Hematopoietic multipotent progenitor cell treated with erythropoietin and hydrocortisone succinate and interleukin-3 and kit ligand, for 8 days (in vitro differentiated cells): ENCODE data around the gene DCAF15.
"Not testable (repeated sequence)": the region's sequence is repeated elsewhere in the genome, so short reads cannot be mapped to it uniquely, and the experiment has no call there.

ENCODE experiments used
- DNase-seq: peaks from one replicate; pipeline ENCODE4 v3.0.0-alpha.2; 2015

The DCAF15 gene

DNA sequence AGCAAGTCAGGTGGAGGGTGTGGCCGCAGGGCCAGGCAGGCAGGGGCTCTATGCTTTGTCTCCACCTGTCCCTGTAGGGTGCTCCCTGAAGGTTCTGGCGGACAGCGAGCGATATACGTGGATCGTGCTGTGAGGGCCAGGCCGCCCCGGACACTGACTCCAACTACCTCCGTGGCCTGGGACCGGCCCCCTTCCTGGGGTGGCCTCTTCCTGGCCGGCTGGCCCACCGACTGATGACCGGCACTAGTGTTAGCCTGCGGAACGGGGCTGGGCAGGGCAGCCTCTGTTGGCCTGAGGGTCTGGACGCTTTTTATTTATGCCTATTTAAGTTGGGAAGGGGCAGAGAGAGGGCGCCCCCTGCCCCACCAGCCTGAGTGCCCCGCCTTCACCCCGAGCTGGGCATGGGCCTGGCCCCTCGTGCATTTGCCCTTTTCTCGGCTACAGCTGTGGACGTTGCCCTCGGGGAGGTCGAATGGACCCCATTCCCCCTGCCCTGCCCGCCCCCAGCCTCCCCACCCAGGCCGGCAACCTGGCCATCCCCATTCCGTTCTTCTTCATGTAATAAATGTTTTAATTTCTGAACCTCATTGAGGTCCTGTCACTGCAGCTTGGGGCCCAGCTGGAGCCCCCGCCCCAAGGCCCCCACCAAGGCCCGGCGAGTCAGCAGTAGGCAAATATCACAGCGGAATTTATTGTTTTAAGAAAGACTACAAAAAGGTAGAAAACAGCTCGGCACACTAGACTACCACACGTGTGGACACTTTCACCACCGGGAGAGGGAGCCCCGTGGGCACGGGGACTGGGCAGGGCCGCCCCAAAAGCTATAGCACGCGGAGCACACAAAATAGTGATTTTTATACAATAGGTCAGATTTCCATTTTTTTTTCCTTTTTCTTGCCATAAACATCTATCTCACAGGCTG is 8.8 kb downstream of the DCAF15 start:
- no peak for DNase-seq

DNA sequence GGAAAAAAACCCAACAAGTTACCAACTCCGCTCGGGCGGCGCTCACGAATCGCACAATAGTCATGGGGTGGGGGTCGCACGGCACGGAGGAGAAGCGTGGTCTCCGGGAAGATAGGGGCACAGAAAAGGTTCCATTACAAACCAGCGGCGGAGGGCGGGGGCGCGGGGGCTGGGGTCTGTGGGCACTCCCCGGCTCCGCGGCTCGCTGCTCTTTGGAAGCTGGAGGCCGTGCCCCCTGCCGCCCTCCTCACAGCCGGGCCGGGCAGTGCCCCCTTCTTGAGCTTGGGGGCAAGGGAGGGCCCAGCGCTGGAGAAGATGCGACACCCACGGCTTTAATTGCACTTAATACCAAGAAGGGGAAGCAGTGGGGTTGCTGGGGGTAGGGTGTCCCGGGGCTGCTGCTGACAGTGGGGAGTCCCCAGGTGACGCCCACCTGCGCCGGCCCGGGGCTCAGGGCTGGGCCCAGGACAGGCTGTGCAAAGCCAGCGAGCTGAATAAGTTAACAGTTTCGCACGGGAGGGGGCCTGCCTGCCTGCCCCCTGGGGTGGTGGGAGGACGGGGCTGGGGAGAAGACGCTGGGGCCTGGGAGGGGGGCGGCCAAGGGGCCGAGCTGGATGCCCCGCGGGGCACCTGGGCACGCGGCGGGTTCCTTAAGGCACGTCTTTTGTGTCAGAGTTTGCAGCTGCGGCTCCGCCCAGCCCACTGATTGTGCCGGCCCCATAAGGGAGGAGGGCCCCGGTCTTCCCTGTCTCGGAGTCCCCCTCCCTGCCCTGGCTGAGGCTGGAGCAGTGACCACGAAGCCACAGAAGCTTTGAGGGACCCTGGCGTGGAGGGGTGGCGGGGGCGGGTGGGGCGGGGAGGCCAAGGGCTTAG is 9.8 kb downstream of the DCAF15 start:
- no peak for DNase-seq

- DNase-seq = no peak
Measured at GRCh38 chr19:13962699-13963602, 10.6 kb downstream of the DCAF15 start.

- no peak for DNase-seq
Measured at GRCh38 chr19:13963603-13964105, 11.3 kb downstream of the DCAF15 start.

GRCh38 chr19:13964776-13965175 is 12.5 kb downstream of the DCAF15 start:
- no peak for DNase-seq

GRCh38 chr19:13965377-13965896 is 13.1 kb downstream of the DCAF15 start:
- DNase-seq = no peak

- no peak for DNase-seq
Measured at GRCh38 chr19:13965926-13966683, 13.8 kb downstream of the DCAF15 start.

DNA sequence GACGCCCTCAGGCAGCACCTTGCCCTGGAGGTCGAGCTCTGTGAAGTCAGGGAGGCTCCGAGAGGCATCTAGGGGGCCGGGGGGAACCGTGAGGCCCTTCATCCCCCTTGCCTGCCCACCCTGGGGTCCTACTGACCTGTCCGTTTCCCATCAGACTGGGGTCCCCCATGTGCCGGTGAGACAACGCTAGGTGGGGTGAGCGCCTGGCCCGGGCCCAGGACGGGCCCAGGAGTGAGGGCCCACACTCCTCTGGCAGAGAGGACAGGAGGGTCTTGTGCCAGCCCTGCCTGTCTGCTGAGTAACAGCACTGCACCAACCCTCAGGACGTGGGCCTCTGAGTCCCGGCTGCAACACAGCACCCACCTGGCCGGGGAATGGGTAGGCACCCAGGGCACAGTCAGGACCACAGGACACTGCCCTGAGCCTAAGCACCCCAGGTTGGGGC is 14.4 kb downstream of the DCAF15 start:
- no peak for DNase-seq

DNA sequence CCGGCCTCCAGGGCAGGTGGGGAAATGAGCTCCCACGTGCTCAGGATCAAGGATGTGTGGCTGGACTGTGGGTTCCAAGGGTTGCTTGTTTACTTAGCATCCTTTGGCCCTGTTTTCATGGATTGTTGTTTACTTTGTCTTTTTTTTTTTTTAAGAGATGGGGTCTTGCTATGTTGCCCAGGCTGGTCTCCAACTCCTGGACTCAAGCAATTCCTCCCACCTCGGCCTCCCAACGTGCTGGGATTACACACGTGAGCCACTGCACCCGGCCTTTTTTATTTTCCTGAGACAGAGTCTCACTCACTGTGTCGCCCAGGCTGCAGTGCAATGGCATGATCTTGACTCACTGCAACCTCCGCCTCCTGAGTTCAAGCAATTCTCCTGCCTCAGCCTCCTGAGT is 14.9 kb downstream of the DCAF15 start:
- DNase-seq = not testable (repeated sequence)

GRCh38 chr19:13968383-13968935 is 16.1 kb downstream of the DCAF15 start:
- no peak for DNase-seq

DNA sequence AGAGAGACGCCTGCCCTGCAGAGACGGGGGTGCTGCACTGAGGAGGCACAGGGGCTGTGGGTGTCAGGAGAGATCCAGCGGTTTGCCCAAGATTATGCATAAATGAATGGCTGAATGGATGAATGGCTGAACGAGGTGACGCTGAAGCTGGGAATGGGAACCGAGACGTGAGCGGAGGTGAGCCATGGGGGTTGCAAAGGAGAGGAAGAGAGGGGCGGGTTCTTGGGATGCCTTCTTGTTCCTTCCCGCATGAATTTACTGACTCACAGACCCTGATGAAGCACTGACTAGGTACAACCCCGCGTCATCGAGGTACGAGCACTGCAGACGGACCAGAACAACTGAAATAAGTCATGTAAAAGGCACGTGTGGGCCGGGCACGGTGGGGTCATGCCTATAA is 16.7 kb downstream of the DCAF15 start:
- no peak for DNase-seq

GRCh38 chr19:13969897-13970296 is 17.6 kb downstream of the DCAF15 start:
- no peak for DNase-seq

DNA sequence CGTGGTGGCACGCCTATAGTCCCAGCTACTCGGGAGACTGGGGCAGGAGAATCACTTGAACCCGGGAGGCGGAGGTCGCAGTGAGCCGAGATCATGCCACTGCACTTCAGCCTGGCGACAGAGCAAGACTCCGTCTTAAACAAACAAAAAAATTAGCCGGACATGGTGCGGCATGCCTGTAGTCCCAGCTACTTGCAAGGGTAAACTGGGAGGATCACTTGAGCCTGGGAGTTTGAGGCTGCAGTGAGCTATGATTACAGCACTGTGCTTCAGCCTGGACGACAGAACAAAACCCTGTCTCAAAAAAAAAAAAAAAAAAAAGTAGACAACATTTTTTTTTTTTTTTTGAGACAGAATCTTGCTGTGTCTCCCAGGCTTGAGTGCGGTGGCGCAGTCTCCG is 19.6 kb downstream of the DCAF15 start:
- not testable (repeated sequence) for DNase-seq

DNA sequence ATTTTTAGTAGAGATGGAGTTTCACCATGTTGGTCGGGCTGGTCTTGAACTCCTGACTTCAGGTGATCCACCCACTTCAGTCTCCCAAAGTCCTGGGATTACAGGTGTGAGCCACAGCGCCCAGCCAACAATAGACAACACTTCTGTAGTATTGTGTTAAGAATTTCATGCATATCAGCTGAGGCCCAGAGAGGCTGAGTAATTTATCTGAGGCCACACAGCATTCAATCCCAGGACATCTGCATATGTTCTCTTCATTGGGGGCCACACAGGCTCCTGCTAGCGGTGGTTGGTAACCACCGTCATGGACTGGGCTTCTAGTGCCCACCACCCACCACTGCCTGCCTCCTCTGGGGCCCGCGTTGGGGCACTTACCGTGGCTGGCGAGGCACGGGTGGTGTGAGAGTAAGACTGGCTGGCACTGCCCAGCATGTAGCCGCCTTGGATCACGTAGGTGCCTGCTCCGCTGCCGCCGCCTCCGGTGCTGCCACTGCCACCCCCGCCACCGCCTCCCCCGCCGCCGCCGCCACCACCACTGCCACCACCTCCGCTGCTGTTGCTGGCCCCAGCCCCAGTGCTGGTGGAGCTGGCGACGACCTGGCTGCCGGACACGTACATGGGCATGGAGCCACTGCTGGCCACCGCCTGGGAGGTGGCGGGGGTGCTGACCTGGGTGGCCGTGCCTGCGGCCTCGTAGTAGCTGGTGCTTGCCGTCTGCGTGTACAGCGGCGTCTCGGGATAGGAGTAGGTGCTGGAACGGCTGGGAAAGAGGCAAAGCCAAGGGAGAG is 20.3 kb downstream of the DCAF15 start:
- DNase-seq = no peak

DNA sequence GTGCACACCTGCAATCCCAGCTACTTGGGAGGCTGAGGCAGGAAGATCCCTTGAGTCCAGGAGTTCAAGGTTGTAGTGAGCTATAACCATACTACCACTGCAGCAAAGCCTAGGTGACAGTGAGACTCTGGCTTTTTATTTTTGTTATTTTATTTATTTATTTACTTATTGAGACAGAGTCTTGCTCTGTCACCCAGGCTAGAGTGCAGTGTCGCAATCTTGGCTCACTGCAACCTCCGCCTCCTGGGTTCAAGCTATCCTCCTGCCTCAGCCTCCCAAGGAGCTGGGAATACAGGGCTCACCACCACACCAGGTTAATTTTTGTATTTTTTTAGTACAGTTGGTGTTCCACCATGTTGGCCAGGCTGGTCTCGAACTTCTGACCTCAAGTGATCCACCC is 21.2 kb downstream of the DCAF15 start:
- not testable (repeated sequence) for DNase-seq

GRCh38 chr19:13974073-13974472 is 21.8 kb downstream of the DCAF15 start:
- DNase-seq = no peak

- no peak for DNase-seq
Measured at GRCh38 chr19:13975870-13976269, 23.6 kb downstream of the DCAF15 start.

GRCh38 chr19:13976446-13976845 is 24.1 kb downstream of the DCAF15 start:
- no peak for DNase-seq

DNA sequence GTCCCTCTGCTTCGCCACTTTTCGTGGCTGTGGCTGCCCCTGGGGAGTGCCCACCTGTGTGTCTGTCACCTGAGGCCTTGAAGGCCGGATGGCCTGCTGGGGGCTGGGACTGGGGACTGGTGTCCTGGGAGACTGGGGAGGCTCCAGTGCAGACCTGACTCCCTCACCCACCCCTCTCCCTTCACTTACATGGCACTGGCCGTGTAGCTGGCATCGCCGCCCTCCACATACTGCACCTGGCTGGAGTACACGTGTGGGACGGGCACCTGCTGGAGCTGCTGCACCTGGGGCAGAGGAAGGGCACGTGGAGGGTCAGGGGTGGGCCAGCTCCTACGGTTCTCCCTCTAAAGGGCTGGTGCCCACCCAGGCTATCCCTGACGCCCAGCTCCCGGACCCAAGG is 25.5 kb downstream of the DCAF15 start:
- DNase-seq = no peak
